Gastrocnemius medialis (tissue), 4 donors: ENCODE data around the gene CNGA4. TPM values are rescaled to one million over a fixed set of nuclear protein-coding genes. Genes with fewer than 3 reads are reported as not detected.
A peak's percentile ranks its signal among the peaks of the same experiment; 100 is the strongest.

Experiments
- ATAC-seq, 2 donors: fragments of 150-250 bp; one replicate each; pipeline ENCODE4 v1.9.1; 2016
- DNase-seq, 2 donors: peaks; one replicate each; pipeline ENCODE4 v3.0.0-alpha.2; 2019
- H3K27ac ChIP-seq, 4 donors: fragments of 200-600 bp; sonication (generic); 1 replicate in 1 of 4; 2 replicates in 3 of 4; pipeline ENCODE4 v1.5.1; 2016 to 2018; ENCODE audit warnings: mild to moderate bottlenecking in 2 of 4, moderate library complexity in 1 of 4
- H3K27me3 ChIP-seq, 3 donors: fragments of 200-600 bp; sonication (generic) in 2 of 3; 1 replicate in 1 of 3; 2 replicates in 2 of 3; pipeline versions ENCODE4 v1.5.1 to v1.6.0; 2016 to 2019; ENCODE audit warnings: mild to moderate bottlenecking in 1 of 3, moderate library complexity in 1 of 3
- H3K36me3 ChIP-seq, 2 donors: fragments of 200-600 bp; sonication (generic) in 1 of 2; one replicate each; pipeline ENCODE4 v1.5.1; 2017 to 2018
- H3K4me1 ChIP-seq, 2 donors: fragments of 200-600 bp; sonication (generic) in 1 of 2; one replicate each; pipeline ENCODE4 v1.5.1; 2016 to 2017; ENCODE audit warnings: mild to moderate bottlenecking in 2 of 2
- H3K4me3 ChIP-seq, 4 donors: fragments of 200-600 bp; sonication (generic) in 3 of 4; 1 replicate in 1 of 4; 2 replicates in 3 of 4; pipeline ENCODE4 v1.5.1; 2016 to 2019; ENCODE audit warnings: mild to moderate bottlenecking in 2 of 4
- H3K9me3 ChIP-seq, 3 donors: fragments of 200-600 bp; sonication (generic) in 2 of 3; 1 replicate in 1 of 3; 2 replicates in 2 of 3; pipeline ENCODE4 v1.5.1; 2016 to 2019
- POLR2A ChIP-seq, 2 donors: fragments of 450-650 bp; IDR thresholded peaks; one replicate each; pipeline ENCODE4 v1.6.1; 2017; ENCODE audit warnings: antibody characterized with exemption in 2 of 2, mild to moderate bottlenecking in 2 of 2, moderate library complexity in 2 of 2
- in situ Hi-C, 4 donors: fragments of 200-750 bp; cut with MboI; loops; one replicate each; pipeline versions ENCODE4 v1.15.0 to v1.8.0; 2017; ENCODE audit warnings: low sequenced_read_pairs in 4 of 4
- intact Hi-C: fragments of 100-400 bp; cut with DNase I; formaldehyde crosslinking; loops from one replicate; pipeline ENCODE4 v1.15.1; 2023; ENCODE audit warnings: low total_unique reads
- total RNA-seq, 4 donors: library from RNA; depleted of rRNA; stranded (reverse); fragments of >200 nt; gene quantifications; one replicate each; pipeline versions ENCODE4 v1.1.0 to v1.2.3, GENCODE V29; 2016
- TF ChIP-seq, protein P1 (sequence below), 5 experiments: fragments of 450-650 bp in 3 of 5; fragments of 200-600 bp in 2 of 5; sonication (generic) in 2 of 5; IDR thresholded peaks in 4 of 5; conservative IDR thresholded peaks in 1 of 5; 1 replicate in 4 of 5; 2 replicates in 1 of 5; pipeline ENCODE4 v1.5.1; 2016 to 2019; ENCODE audit warnings: antibody characterized with exemption in 5 of 5, mild to moderate bottlenecking in 3 of 5, moderate library complexity in 3 of 5

CNGA4 gene
- total RNA-seq, 4 donors from 2014 or later, result not detected

DNA sequence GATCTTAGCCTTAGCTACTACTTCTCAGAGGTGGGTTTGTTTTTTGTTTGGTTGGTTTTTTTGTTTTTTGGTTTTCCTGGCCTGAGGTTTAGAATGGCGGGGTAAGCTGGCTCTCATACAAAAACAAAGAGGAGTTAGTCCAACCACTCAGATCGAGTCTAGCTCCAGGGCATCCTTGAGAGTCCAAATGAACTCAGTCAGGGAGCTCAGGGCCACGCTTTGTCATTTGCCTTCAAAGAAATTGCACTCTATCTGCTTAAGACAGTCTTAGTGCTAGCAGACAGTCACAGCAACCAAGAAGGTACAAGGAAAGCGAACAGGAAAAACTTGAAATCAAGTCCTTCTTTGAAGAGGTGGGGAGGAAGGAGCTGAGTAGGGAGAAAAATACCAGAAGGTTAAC, 22.4 kb upstream of the CNGA4 start:
- no peak for ATAC-seq

DNA sequence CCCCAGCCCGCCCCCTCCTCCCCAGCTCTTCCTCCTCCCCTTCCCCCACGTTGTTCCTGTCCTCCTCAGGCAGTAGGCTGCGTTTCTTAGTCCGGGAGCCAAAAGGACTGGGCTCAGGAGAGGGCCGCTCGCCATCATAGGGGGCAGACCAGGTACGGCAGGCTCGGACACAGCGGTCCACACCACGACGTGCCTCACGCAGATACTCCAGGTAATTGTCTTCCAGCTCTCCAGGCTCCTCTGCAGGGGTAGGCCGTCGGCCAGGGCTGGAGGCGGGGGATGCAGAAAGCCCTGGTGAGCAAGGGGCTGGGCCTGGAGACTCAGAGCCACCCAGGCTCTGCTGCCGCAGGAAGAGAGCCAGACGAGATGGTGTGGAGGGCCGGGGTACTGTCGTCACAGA, 21.2 kb upstream of the CNGA4 start:
- no peak overlapping the region for H3K27ac ChIP-seq
- no peaks in the 10 kb centered on the region for H3K4me1 ChIP-seq
- intact Hi-C loops, result no loop called here
- no peak for ATAC-seq
- no peaks in the 10 kb centered on the region for H3K9me3 ChIP-seq
- TF ChIP-seq, protein P1, sequence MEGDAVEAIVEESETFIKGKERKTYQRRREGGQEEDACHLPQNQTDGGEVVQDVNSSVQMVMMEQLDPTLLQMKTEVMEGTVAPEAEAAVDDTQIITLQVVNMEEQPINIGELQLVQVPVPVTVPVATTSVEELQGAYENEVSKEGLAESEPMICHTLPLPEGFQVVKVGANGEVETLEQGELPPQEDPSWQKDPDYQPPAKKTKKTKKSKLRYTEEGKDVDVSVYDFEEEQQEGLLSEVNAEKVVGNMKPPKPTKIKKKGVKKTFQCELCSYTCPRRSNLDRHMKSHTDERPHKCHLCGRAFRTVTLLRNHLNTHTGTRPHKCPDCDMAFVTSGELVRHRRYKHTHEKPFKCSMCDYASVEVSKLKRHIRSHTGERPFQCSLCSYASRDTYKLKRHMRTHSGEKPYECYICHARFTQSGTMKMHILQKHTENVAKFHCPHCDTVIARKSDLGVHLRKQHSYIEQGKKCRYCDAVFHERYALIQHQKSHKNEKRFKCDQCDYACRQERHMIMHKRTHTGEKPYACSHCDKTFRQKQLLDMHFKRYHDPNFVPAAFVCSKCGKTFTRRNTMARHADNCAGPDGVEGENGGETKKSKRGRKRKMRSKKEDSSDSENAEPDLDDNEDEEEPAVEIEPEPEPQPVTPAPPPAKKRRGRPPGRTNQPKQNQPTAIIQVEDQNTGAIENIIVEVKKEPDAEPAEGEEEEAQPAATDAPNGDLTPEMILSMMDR (IDR thresholded peaks at IDR 0.05 in 4 of 5, conservative IDR thresholded peaks at IDR 0.05 in 1 of 5), result no peak
- no peak for TF ChIP-seq POLR2A (IDR thresholded peaks at IDR 0.05)
- in situ Hi-C loops, result no loop called here
- H3K27me3 ChIP-seq, result no peaks in the 10 kb centered on the region
- no peak for DNase-seq
- peaks cover 0 to 81% of the 10 kb centered on the region in 2 donors for H3K36me3 ChIP-seq
- H3K4me3 ChIP-seq, result no peak overlapping the region

More for the DNA sequence above, 22.4 kb upstream of the CNGA4 start:
- H3K36me3 ChIP-seq, result peaks cover 0 to 76% of the 10 kb centered on the region in 2 donors
- no peaks in the 10 kb centered on the region for H3K9me3 ChIP-seq
- DNase-seq, result no peak
- in situ Hi-C loops, result no loop called here
- H3K27ac ChIP-seq, result no peak overlapping the region
- TF ChIP-seq, protein P1 (IDR thresholded peaks at IDR 0.05 in 4 of 5, conservative IDR thresholded peaks at IDR 0.05 in 1 of 5), result no peak
- no peak for TF ChIP-seq POLR2A (IDR thresholded peaks at IDR 0.05)
- no peak overlapping the region for H3K4me3 ChIP-seq
- intact Hi-C loops, result no loop called here
- H3K27me3 ChIP-seq, result no peaks in the 10 kb centered on the region
- no peaks in the 10 kb centered on the region for H3K4me1 ChIP-seq

DNA sequence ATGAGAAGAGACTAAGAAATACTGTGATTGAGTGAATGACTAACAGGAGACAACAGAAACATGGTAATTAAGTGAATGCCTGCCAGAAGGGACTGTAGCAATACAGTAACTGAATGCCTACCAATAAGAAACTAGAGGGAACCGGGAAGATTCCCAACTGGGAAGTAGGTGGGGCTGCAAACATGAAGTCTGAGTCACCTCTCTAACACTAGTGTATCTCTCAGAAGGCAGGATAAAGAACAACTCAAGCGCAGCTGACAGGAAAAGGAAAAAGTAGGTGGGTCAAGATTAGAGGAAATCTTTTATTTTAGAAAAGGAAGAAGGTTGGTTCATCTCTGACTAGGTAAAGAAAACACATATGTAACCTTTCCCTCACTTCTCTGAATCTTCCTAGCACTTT, 19.5 kb upstream of the CNGA4 start:
- DNase-seq (no peak), ATAC-seq (peak; percentile 70 to 74)
- in situ Hi-C loops, result no loop called here
- Histone ChIP-seq H3K4me1 (peaks cover 0 to under 1% of the 10 kb centered on the region in 2 donors), H3K4me3 (no peak overlapping the region), H3K9me3 (no peaks in the 10 kb centered on the region), H3K27me3 (no peaks in the 10 kb centered on the region), H3K27ac (no peak overlapping the region), H3K36me3 (peaks cover 0 to 90% of the 10 kb centered on the region in 2 donors)
- intact Hi-C loops, result no loop called here
- TF ChIP-seq, protein P1 (IDR thresholded peaks at IDR 0.05 in 4 of 5, conservative IDR thresholded peaks at IDR 0.05 in 1 of 5), result no peak
- TF ChIP-seq POLR2A (IDR thresholded peaks at IDR 0.05), result no peak

DNA sequence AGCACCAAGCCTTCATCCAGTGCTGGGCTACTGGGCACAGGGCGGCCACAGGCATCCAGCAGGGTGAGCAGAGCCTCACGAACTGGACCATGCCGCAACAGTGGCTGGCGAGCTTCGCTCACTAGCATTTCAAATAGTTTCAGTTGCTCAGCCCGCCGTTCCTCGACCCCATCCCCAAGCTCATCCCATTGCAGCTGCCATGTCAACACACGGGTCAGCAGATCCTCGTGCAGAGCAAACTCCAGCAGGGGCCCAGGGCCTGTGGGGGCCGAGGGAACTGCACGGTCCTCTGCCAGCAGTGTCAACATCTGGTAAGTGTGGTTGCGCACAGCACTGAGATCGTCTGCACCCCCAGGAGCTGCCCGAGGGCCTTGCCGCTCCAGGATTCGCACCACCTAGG, 15.0 kb upstream of the CNGA4 start:
- no peak for DNase-seq
- H3K27ac ChIP-seq, result no peak overlapping the region
- intact Hi-C loops (no loop called here), in situ Hi-C loops (no loop called here)
- peaks cover 0 to 53% of the 10 kb centered on the region in 2 donors for H3K36me3 ChIP-seq
- no peaks in the 10 kb centered on the region for H3K27me3 ChIP-seq
- H3K4me3 ChIP-seq, result no peak overlapping the region
- ATAC-seq, result no peak
- H3K4me1 ChIP-seq, result peaks cover 8 to 10% of the 10 kb centered on the region in 2 donors
- no peaks in the 10 kb centered on the region for H3K9me3 ChIP-seq
- TF ChIP-seq, protein P1 (IDR thresholded peaks at IDR 0.05 in 4 of 5, conservative IDR thresholded peaks at IDR 0.05 in 1 of 5), result no peak
- TF ChIP-seq POLR2A (IDR thresholded peaks at IDR 0.05), result no peak

DNA sequence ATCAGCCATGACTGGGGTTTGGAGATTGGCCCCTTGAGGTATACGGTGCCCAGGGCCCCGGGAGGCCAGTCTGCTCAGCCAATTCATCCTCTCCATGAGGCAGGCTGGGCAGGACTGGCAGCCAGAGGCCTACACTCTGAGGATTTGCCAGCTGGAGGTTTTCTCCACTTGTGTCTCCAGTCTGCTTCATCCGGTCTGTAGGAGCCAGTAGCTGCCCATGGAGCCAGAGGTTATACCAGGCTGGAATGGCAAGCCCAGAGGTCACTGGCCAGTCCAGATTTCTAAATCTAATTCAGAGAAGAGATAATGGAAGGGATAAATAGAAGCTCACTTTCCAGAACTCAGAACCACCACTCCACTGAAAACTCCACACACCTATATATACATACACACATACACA, 14.5 kb upstream of the CNGA4 start:
- no peak overlapping the region for H3K27ac ChIP-seq
- intact Hi-C loops, result no loop called here
- in situ Hi-C loops, result no loop called here
- H3K4me1 ChIP-seq, result peaks cover 8 to 10% of the 10 kb centered on the region in 2 donors
- H3K27me3 ChIP-seq, result no peaks in the 10 kb centered on the region
- ATAC-seq, result no peak
- no peaks in the 10 kb centered on the region for H3K9me3 ChIP-seq
- no peak overlapping the region for H3K4me3 ChIP-seq
- TF ChIP-seq POLR2A (IDR thresholded peaks at IDR 0.05), result no peak
- TF ChIP-seq, protein P1 (IDR thresholded peaks at IDR 0.05 in 4 of 5, conservative IDR thresholded peaks at IDR 0.05 in 1 of 5), result no peak
- DNase-seq, result no peak
- H3K36me3 ChIP-seq, result peaks cover 0 to 48% of the 10 kb centered on the region in 2 donors
